HEK293T (cell line): ENCODE results near the gene ALDH1A3.

Source experiments
- CTCF ChIA-PET: fragments of 350-600 bp; formaldehyde crosslinking; extraction: SDS; loops from one replicate; lab custom pipeline; 2021; ENCODE audit warnings: antibody characterized with exemption, inconsistent platforms; lab: Yijun Ruan, JAX
- POLR2A ChIA-PET: fragments of 350-600 bp; formaldehyde crosslinking; extraction: SDS; loops from one replicate; lab custom pipeline; 2020; ENCODE audit warnings: antibody characterized with exemption, inconsistent platforms; lab: Yijun Ruan, JAX
- DNase-seq: peaks from one replicate; pipeline ENCODE4 v3.0.0; 2012; ENCODE audit warnings: mixed read lengths; ENCODE audit errors: extremely low spot score
- ARNT ChIP-seq: fragments of 450-650 bp; IDR thresholded peaks from 2 replicates; pipeline ENCODE4 v1.6.1; 2017; ENCODE audit warnings: mild to moderate bottlenecking
- BHLHE40 ChIP-seq: fragments of 450-650 bp; IDR thresholded peaks from 2 replicates; pipeline ENCODE4 v1.6.1; 2016; ENCODE audit warnings: mild to moderate bottlenecking, moderate library complexity, borderline replicate concordance
- CTBP1 ChIP-seq: fragments of 450-650 bp; IDR thresholded peaks from 2 replicates; pipeline ENCODE4 v1.6.1; 2016; ENCODE audit warnings: borderline replicate concordance
- ELF4 ChIP-seq: fragments of 450-650 bp; IDR thresholded peaks from 2 replicates; pipeline ENCODE4 v1.6.1; 2017; ENCODE audit warnings: antibody characterized with exemption
- FOXA1 ChIP-seq: fragments of 450-650 bp; IDR thresholded peaks from 2 replicates; pipeline ENCODE4 v1.6.1; 2016; ENCODE audit warnings: mild to moderate bottlenecking
- FOXK2 ChIP-seq: fragments of 450-650 bp; IDR thresholded peaks from 2 replicates; pipeline ENCODE4 v1.6.1; 2016; ENCODE audit warnings: mild to moderate bottlenecking
- FOXM1 ChIP-seq: fragments of 450-650 bp; IDR thresholded peaks from 2 replicates; pipeline ENCODE4 v1.6.1; 2017; ENCODE audit warnings: mild to moderate bottlenecking, borderline replicate concordance
- HDGF ChIP-seq: fragments of 450-650 bp; IDR thresholded peaks from 2 replicates; pipeline ENCODE4 v1.6.1; 2017; ENCODE audit warnings: antibody characterized with exemption, borderline replicate concordance
- L3MBTL2 ChIP-seq: fragments of 450-650 bp; conservative IDR thresholded peaks from 2 replicates; pipeline ENCODE4 v1.6.1; 2016; ENCODE audit warnings: mild to moderate bottlenecking
- LEF1 ChIP-seq: fragments of 450-650 bp; IDR thresholded peaks from 2 replicates; pipeline ENCODE4 v1.6.1; 2017; ENCODE audit warnings: mild to moderate bottlenecking, borderline replicate concordance
- NFRKB ChIP-seq: fragments of 450-650 bp; IDR thresholded peaks from 2 replicates; pipeline ENCODE4 v1.6.1; 2016; ENCODE audit warnings: mild to moderate bottlenecking, moderate library complexity
- PKNOX1 ChIP-seq: fragments of 450-650 bp; IDR thresholded peaks from 2 replicates; pipeline ENCODE4 v1.6.1; 2016
- SP1 ChIP-seq: fragments of 450-650 bp; IDR thresholded peaks from 2 replicates; pipeline ENCODE4 v1.6.1; 2017
- SUZ12 ChIP-seq: fragments of 450-650 bp; IDR thresholded peaks from 2 replicates; pipeline ENCODE4 v1.6.1; 2016; ENCODE audit warnings: mild to moderate bottlenecking
- TARDBP ChIP-seq: fragments of 450-650 bp; IDR thresholded peaks from 2 replicates; pipeline ENCODE4 v1.6.1; 2016
- ZNF384 ChIP-seq: fragments of 450-650 bp; IDR thresholded peaks from 2 replicates; pipeline ENCODE4 v1.6.1; 2016

ALDH1A3 gene

DNA sequence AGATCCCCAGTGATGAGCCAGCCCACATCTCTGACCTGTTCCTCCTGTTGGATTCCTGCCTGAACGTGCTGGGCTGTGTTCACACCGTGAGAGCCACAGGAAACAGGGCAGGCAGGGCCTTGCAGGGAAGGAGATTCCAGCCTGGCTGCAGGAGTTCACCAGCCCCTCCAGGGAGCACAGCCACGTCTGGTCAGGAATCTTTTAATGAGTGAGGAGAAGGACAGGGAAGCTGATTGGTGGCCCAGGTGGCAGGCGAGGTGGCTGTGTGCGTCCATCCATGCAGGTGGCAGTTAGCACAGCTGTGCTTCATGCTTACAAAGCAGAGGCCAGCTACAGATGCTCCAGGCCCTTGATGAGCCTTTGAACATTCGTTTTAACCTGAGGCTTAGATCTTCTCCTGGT lies 50.0 kb downstream of the ALDH1A3 start:
- DNase-seq, result no peak
- CTCF ChIA-PET, result interaction anchor here (0.7 to 1.0 kb wide), 2 partner anchors 9 to 323 kb away, joined by 3 read pairs; no protein-coding TSS in a partner anchor
- no peak for TF ChIP-seq FOXM1
- TF ChIP-seq PKNOX1, result no peak
- no peak for TF ChIP-seq L3MBTL2
- no peak for TF ChIP-seq NFRKB
- TF ChIP-seq SP1, result no peak
- TF ChIP-seq FOXK2, result no peak
- TF ChIP-seq BHLHE40, result no peak
- TF ChIP-seq SUZ12, result no peak
- no peak for TF ChIP-seq ARNT
- TF ChIP-seq ZNF384, result no peak
- no peak for TF ChIP-seq FOXA1
- no peak for TF ChIP-seq ELF4
- POLR2A ChIA-PET, result no interaction called here

GRCh38 chr15:100930306-100930848 lies 50.7 kb downstream of the ALDH1A3 start:
- DNase-seq, result no peak

DNA sequence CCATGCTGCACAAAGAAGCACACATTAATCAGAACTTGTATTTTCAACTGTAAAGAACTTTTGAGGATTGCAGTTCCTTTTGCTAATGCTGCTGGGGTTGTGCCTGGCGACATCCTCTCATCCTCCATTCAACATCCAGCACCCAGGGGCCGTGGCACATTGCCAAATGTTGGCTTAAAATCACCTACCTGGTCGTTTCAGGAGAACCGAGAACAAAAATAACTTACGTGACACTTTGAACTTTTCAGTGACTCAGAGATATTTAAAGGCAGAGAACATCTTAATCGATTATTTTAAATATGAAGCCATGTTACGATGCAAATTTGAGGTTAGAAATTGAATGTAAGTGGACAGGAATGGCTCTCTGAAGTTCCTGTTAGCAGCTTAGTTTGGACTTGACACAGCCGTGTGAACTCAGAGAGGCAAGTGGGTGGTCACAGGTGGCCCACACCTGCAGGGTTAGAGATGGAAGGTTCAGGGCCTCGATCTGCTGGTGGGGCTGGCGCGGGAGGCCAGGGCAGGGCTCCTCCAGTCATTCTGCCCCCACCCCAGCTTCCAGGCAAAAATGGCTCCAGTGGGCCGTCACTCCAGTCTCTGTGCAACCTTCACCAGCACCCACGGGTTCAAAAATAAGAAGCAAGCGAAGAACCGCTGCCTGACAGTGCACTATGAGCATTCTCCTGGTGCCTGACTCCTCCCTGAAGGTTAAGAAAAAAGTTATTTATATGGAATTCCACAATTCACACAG lies 51.7 kb downstream of the ALDH1A3 start:
- ChIA-PET CTCF (no interaction called here), POLR2A (no interaction called here)

More at GRCh38 chr15:100930306-100930848, 50.7 kb downstream of the ALDH1A3 start:
- ChIA-PET CTCF (no interaction called here), POLR2A (no interaction called here)
- no peak for TF ChIP-seq NFRKB
- TF ChIP-seq PKNOX1, result no peak
- no peak for TF ChIP-seq FOXA1
- no peak for TF ChIP-seq FOXK2
- no peak for TF ChIP-seq ELF4
- no peak for TF ChIP-seq TARDBP
- no peak for TF ChIP-seq SP1
- no peak for TF ChIP-seq BHLHE40
- TF ChIP-seq ZNF384, result no peak
- TF ChIP-seq CTBP1, result no peak
- no peak for TF ChIP-seq FOXM1
- no peak for TF ChIP-seq LEF1
- TF ChIP-seq SUZ12, result no peak
- TF ChIP-seq HDGF, result no peak
- TF ChIP-seq ARNT, result no peak
- TF ChIP-seq L3MBTL2, result no peak

GRCh38 chr15:100932676-100933348 lies 53.2 kb downstream of the ALDH1A3 start:
- CTCF ChIA-PET, result no interaction called here
- POLR2A ChIA-PET, result no interaction called here
- DNase-seq, result no peak
- no peak for TF ChIP-seq NFRKB
- TF ChIP-seq CTBP1, result no peak
- TF ChIP-seq FOXA1, result no peak
- no peak for TF ChIP-seq PKNOX1
- no peak for TF ChIP-seq L3MBTL2
- no peak for TF ChIP-seq SP1

More for the DNA sequence above, 51.7 kb downstream of the ALDH1A3 start:
- TF ChIP-seq TARDBP (no peak), FOXK2 (no peak), LEF1 (no peak), BHLHE40 (no peak)
- no peak for DNase-seq

DNA sequence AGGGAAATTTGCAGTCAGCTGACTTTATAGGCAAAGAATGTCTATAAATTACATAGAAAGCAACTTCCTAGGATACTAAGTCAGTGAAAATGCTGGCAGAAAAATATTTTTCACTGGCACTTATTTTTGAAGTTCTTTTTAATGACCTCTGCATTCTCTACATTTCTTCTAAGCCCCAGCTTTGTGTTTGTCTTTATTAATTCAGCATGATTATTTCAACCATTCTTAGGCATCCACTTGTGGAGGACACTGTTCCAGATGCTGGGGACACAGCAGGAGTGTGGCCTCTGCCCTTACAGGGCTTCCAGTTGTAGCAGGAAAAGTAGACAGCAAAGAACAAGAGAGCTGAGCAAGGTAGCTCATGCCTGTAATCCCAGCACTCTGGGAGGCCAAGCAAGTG lies 54.5 kb downstream of the ALDH1A3 start:
- ChIA-PET CTCF (no interaction called here), POLR2A (no interaction called here)
- TF ChIP-seq SUZ12, result no peak
- TF ChIP-seq L3MBTL2, result no peak
- TF ChIP-seq TARDBP, result no peak
- TF ChIP-seq FOXK2, result no peak
- TF ChIP-seq FOXA1, result no peak
- TF ChIP-seq SP1, result no peak
- no peak for TF ChIP-seq ZNF384
- no peak for TF ChIP-seq CTBP1
- TF ChIP-seq ARNT, result no peak
- no peak for DNase-seq

GRCh38 chr15:100934726-100935125 lies 55.1 kb downstream of the ALDH1A3 start:
- ChIA-PET CTCF (no interaction called here), POLR2A (no interaction called here)
- no peak for DNase-seq
- TF ChIP-seq TARDBP (no peak), ARNT (no peak), BHLHE40 (no peak), CTBP1 (no peak), HDGF (no peak), LEF1 (no peak), FOXA1 (no peak), FOXK2 (no peak), ZNF384 (no peak), PKNOX1 (no peak), L3MBTL2 (no peak)
